SK-N-SH (cell line): ENCODE data around the gene ZNF576. TPM values are rescaled to one million over a fixed set of nuclear protein-coding genes. Genes with fewer than 3 reads are reported as not detected.

ENCODE experiments used
- CTCF ChIA-PET: fragments of 300-600, 350-600 bp; formaldehyde crosslinking; extraction: SDS; loops from one replicate; lab custom pipeline; 2021; lab: Yijun Ruan, JAX
- POLR2A ChIA-PET: fragments of 350-600 bp; sonication (Branson Sonifier 250); formaldehyde crosslinking; extraction: SDS; loops from one replicate; lab custom pipeline; 2020; ENCODE audit warnings: antibody characterized with exemption, inconsistent platforms; lab: Yijun Ruan, JAX
- DNase-seq: peaks from one replicate; pipeline ENCODE4 v3.0.0; 2012
- H2AFZ ChIP-seq: fragments of 200-600 bp; sonication (generic); 2 replicates; pipeline ENCODE4 v1.8.1; 2016; ENCODE audit warnings: antibody characterized with exemption, mild to moderate bottlenecking, low read depth
- H3F3A ChIP-seq: fragments of 200-600 bp; sonication (generic); replicated peaks from 2 replicates; pipeline ENCODE3; 2016; ENCODE audit warnings: antibody characterized with exemption, mild to moderate bottlenecking; ENCODE audit not compliant: insufficient read depth
- H3K27ac ChIP-seq, 2 experiments: fragments of 200-500 bp in 1 of 2; fragments of 200-600 bp in 1 of 2; sonication (Bioruptor generic) in 1 of 2; sonication (generic), shearing (Covaris generic) in 1 of 2; 2 replicates each; pipeline versions ENCODE4 v1.5.1 to v1.6.1; 2014 to 2016; ENCODE audit warnings: low read depth in 2 of 2, inconsistent platforms in 1 of 2, low read length in 1 of 2, mild to moderate bottlenecking in 1 of 2, mixed read lengths in 1 of 2
- H3K27me3 ChIP-seq: fragments of 200-600 bp; sonication (generic), shearing (Covaris generic); 2 replicates; pipeline ENCODE4 v1.6.1; 2016; ENCODE audit warnings: mixed run types; ENCODE audit not compliant: insufficient read depth
- H3K36me3 ChIP-seq, 2 experiments: fragments of 200-500 bp in 1 of 2; fragments of 200-600 bp in 1 of 2; sonication (Bioruptor generic) in 1 of 2; sonication (generic) in 1 of 2; replicated peaks in 1 of 2; 2 replicates each; pipeline versions ENCODE3 to v1.5.1; 2014 to 2016; ENCODE audit warnings: low read length in 1 of 2, mild to moderate bottlenecking in 1 of 2; ENCODE audit not compliant: insufficient read depth in 2 of 2, control insufficient read depth in 1 of 2
- H3K4me1 ChIP-seq, 2 experiments: fragments of 200-500 bp in 1 of 2; fragments of 200-600 bp in 1 of 2; sonication (Bioruptor generic) in 1 of 2; sonication (generic), shearing (Covaris generic) in 1 of 2; 2 replicates each; pipeline versions ENCODE4 v1.5.1 to v1.6.1; 2014 to 2016; ENCODE audit warnings: low read depth in 1 of 2, low read length in 1 of 2, mixed run types in 1 of 2; ENCODE audit not compliant: insufficient read depth in 2 of 2, control insufficient read depth in 1 of 2
- H3K4me2 ChIP-seq: fragments of 200-600 bp; sonication (generic), shearing (Covaris generic); 2 replicates; pipeline ENCODE4 v1.6.1; 2017; ENCODE audit warnings: mixed run types
- H3K4me3 ChIP-seq, 2 experiments: fragments of 200-500 bp in 1 of 2; fragments of 200-600 bp in 1 of 2; sonication (Bioruptor generic) in 1 of 2; sonication (generic), shearing (Covaris generic) in 1 of 2; 2 replicates each; pipeline versions ENCODE4 v1.5.1 to v1.8.1; 2014 to 2016; ENCODE audit warnings: low read depth in 2 of 2, inconsistent platforms in 1 of 2, low read length in 1 of 2, mild to moderate bottlenecking in 1 of 2, mixed read lengths in 1 of 2, moderate library complexity in 1 of 2
- H3K79me2 ChIP-seq: fragments of 200-600 bp; sonication (generic); 2 replicates; pipeline ENCODE4 v1.8.1; 2017; ENCODE audit warnings: mild to moderate bottlenecking; ENCODE audit not compliant: insufficient read depth
- H3K9ac ChIP-seq: fragments of 200-600 bp; sonication (generic); 2 replicates; pipeline ENCODE4 v1.6.1; 2017; ENCODE audit warnings: mixed run types
- H3K9me2 ChIP-seq: fragments of 200-600 bp; sonication (generic); 2 replicates; pipeline ENCODE4 v1.6.1; 2017; ENCODE audit warnings: mixed run types
- H3K9me3 ChIP-seq: fragments of 200-600 bp; sonication (generic); 2 replicates; pipeline ENCODE4 v1.6.1; 2017; ENCODE audit warnings: mixed run types, mild to moderate bottlenecking, moderate library complexity
- H4K20me1 ChIP-seq: fragments of 200-600 bp; sonication (generic); 2 replicates; pipeline ENCODE4 v1.6.1; 2017; ENCODE audit warnings: mild to moderate bottlenecking, mixed run types; ENCODE audit not compliant: insufficient read depth
- CHD2 ChIP-seq: fragments of 150-350 bp; IDR thresholded peaks from 2 replicates; pipeline ENCODE4 v1.6.1; 2018; ENCODE audit warnings: low read length; ENCODE audit not compliant: partially characterized antibody
- EP300 ChIP-seq, 2 experiments: IDR thresholded peaks; 2 replicates each; pipeline versions ENCODE4 v1.4.0 to v1.6.1; 2012; ENCODE audit warnings: borderline replicate concordance in 1 of 2, low read depth in 1 of 2, low read length in 1 of 2
- FOSL2 ChIP-seq: IDR thresholded peaks from 2 replicates; pipeline ENCODE4 v1.4.0; 2012; ENCODE audit warnings: low read depth, mild to moderate bottlenecking, moderate library complexity, borderline replicate concordance
- GABPA ChIP-seq: IDR thresholded peaks from 2 replicates; pipeline ENCODE4 v1.4.0; 2012; ENCODE audit warnings: low read depth, mild to moderate bottlenecking
- IRF3 ChIP-seq: fragments of 150-350 bp; IDR thresholded peaks from 2 replicates; pipeline ENCODE4 v1.6.1; 2016; ENCODE audit warnings: mild to moderate bottlenecking, low read depth, low read length
- JUND ChIP-seq: IDR thresholded peaks from 2 replicates; pipeline ENCODE4 v1.4.0; 2012
- MEF2A ChIP-seq: IDR thresholded peaks from 2 replicates; pipeline ENCODE4 v1.4.0; 2012; ENCODE audit warnings: low read depth, borderline replicate concordance
- MXI1 ChIP-seq: IDR thresholded peaks from 2 replicates; pipeline ENCODE4 v1.6.1; 2012; ENCODE audit warnings: mild to moderate bottlenecking, low read depth, low read length, improper control_type of control experiment
- NRF1 ChIP-seq: IDR thresholded peaks from 2 replicates; pipeline ENCODE4 v1.6.1; 2012; ENCODE audit warnings: low read depth, mild to moderate bottlenecking, low read length
- PBX3 ChIP-seq: IDR thresholded peaks from 2 replicates; pipeline ENCODE4; 2012
- RAD21 ChIP-seq: IDR thresholded peaks from 2 replicates; pipeline ENCODE4 v1.6.1; 2012; ENCODE audit warnings: mild to moderate bottlenecking, low read length
- RCOR1 ChIP-seq: fragments of 150-350 bp; IDR thresholded peaks from 2 replicates; pipeline ENCODE4 v1.6.1; 2017; ENCODE audit warnings: antibody characterized with exemption, low read length
- SIN3A ChIP-seq: IDR thresholded peaks from 2 replicates; pipeline ENCODE4 v1.6.1; 2012; ENCODE audit warnings: low read depth, mild to moderate bottlenecking, low read length, moderate library complexity, borderline replicate concordance
- SMC3 ChIP-seq: IDR thresholded peaks from 2 replicates; pipeline ENCODE4 v1.6.1; 2012; ENCODE audit warnings: low read depth, low read length, improper control_type of control experiment
- TEAD4 ChIP-seq: IDR thresholded peaks from 2 replicates; pipeline ENCODE4 v1.4.0; 2012; ENCODE audit warnings: mild to moderate bottlenecking, borderline replicate concordance; ENCODE audit not compliant: insufficient read depth
- YY1 ChIP-seq: IDR thresholded peaks from 2 replicates; pipeline ENCODE4 v1.4.0; 2012; ENCODE audit warnings: low read depth, mild to moderate bottlenecking
- WGBS: methylation state at CpG from one replicate; pipeline ENCODE4 v1.1.6; 2017; ENCODE audit warnings: low lambda C conversion rate; 5-methylcytosine and 5-hydroxymethylcytosine counted together
- polyA plus RNA-seq, 3 experiments: library from polyadenylated mRNA; depleted of rRNA; stranded (reverse); fragments of >200 nt; gene quantifications; 2 replicates each; pipeline ENCODE4 v1.2.3, GENCODE V29; 2012
- TF ChIP-seq, protein P1 (sequence below): IDR thresholded peaks from 2 replicates; pipeline ENCODE4 v1.4.0; 2012; ENCODE audit warnings: low read depth, borderline replicate concordance

ZNF576 gene
- polyA plus RNA-seq, 1 of the 3 experiments (the other 2 are of a cell fraction): 12.8 TPM

GRCh38 chr19:43563816-43564457, 32.5 kb upstream of the ZNF576 start:
- H3K4me1 ChIP-seq: peaks cover 0 to 14% of the 10 kb centered on the region in 2 experiments; a peak in 1 of 4 replicates
- peaks cover 31% of the 10 kb centered on the region; the same call in 1 of the 2 replicates for H3K79me2 ChIP-seq
- no peaks in the 10 kb centered on the region for H3K27me3 ChIP-seq
- H3F3A ChIP-seq: peaks cover 16% of the 10 kb centered on the region
- no peak overlapping the region for H3K9ac ChIP-seq
- no peaks in the 10 kb centered on the region for H3K9me3 ChIP-seq
- H2AFZ ChIP-seq: no peak overlapping the region
- ChIA-PET CTCF (interaction anchor here (1.4 to 2.7 kb wide), 3 partner anchors 9 to 117 kb away, joined by 3 to 21 read pairs (median 6); no protein-coding TSS in a partner anchor), POLR2A (no interaction called here)
- 0 out of 2 replicates have a peak, but pooled peaks cover 2% of the 10 kb centered on the region for H4K20me1 ChIP-seq
- H3K4me3 ChIP-seq: no peak overlapping the region
- peak overlapping the region in 1 of 2 experiments; percentile 62; a peak in 1 of 4 replicates for H3K27ac ChIP-seq
- no peak overlapping the region for H3K4me2 ChIP-seq
- no peak for DNase-seq
- no peaks in the 10 kb centered on the region for H3K9me2 ChIP-seq
- TF ChIP-seq YY1 (no peak), FOSL2 (no peak), NRF1 (no peak), CHD2 (no peak), MEF2A (no peak), JUND (no peak), MXI1 (no peak), RCOR1 (no peak), SMC3 (no peak), RAD21 (no peak), IRF3 (no peak), GABPA (no peak), SIN3A (no peak)
- TF ChIP-seq, protein P1, sequence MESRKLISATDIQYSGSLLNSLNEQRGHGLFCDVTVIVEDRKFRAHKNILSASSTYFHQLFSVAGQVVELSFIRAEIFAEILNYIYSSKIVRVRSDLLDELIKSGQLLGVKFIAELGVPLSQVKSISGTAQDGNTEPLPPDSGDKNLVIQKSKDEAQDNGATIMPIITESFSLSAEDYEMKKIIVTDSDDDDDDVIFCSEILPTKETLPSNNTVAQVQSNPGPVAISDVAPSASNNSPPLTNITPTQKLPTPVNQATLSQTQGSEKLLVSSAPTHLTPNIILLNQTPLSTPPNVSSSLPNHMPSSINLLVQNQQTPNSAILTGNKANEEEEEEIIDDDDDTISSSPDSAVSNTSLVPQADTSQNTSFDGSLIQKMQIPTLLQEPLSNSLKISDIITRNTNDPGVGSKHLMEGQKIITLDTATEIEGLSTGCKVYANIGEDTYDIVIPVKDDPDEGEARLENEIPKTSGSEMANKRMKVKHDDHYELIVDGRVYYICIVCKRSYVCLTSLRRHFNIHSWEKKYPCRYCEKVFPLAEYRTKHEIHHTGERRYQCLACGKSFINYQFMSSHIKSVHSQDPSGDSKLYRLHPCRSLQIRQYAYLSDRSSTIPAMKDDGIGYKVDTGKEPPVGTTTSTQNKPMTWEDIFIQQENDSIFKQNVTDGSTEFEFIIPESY: no peak
- TF ChIP-seq, all 33 proteins: peak for 0
- 88% methylated on average over 10 of the region's 10 CpGs for WGBS
- H3K36me3 ChIP-seq: peaks cover 0 to 11% of the 10 kb centered on the region in 2 experiments

GRCh38 chr19:43564800-43565199, 31.6 kb upstream of the ZNF576 start:
- H2AFZ ChIP-seq: no peak overlapping the region
- ChIA-PET POLR2A (interaction anchor here (0.5 to 0.6 kb wide), 2 partner anchors 62 to 715 kb away, joined by 3 to 4 read pairs; no protein-coding TSS in a partner anchor), CTCF (interaction anchor here (1.4 to 2.7 kb wide), 3 partner anchors 10 to 118 kb away, joined by 3 to 21 read pairs (median 6); no protein-coding TSS in a partner anchor)
- peaks cover 16% of the 10 kb centered on the region for H3F3A ChIP-seq
- H3K79me2 ChIP-seq: peaks cover 39% of the 10 kb centered on the region; the same call in 1 of the 2 replicates
- H3K9ac ChIP-seq: no peak overlapping the region
- H3K36me3 ChIP-seq: peaks cover 0 to 11% of the 10 kb centered on the region in 2 experiments
- H3K27ac ChIP-seq: no peak overlapping the region
- H3K4me1 ChIP-seq: peaks cover 0 to 14% of the 10 kb centered on the region in 2 experiments; a peak in 1 of 4 replicates
- 94% methylated on average over 9 of the region's 9 CpGs for WGBS
- H3K9me2 ChIP-seq: no peaks in the 10 kb centered on the region
- 0 out of 2 replicates have a peak, but pooled peaks cover 2% of the 10 kb centered on the region for H4K20me1 ChIP-seq
- DNase-seq: no peak
- H3K9me3 ChIP-seq: no peaks in the 10 kb centered on the region
- no peak overlapping the region for H3K4me2 ChIP-seq
- H3K4me3 ChIP-seq: no peak overlapping the region
- H3K27me3 ChIP-seq: no peaks in the 10 kb centered on the region
- TF ChIP-seq PBX3 (no peak), EP300 (IDR thresholded peaks at IDR 0.05; ENCODE audit: borderline replicate concordance in 1 of 2, low read depth in 1 of 2, low read length in 1 of 2) (no peak), TEAD4 (no peak), JUND (no peak), SIN3A (no peak)
